Measurements from ENCODE around the gene METTL25B.
A peak's percentile ranks its signal among the peaks of the same experiment; 100 is the strongest.

Gene METTL25B

DNA sequence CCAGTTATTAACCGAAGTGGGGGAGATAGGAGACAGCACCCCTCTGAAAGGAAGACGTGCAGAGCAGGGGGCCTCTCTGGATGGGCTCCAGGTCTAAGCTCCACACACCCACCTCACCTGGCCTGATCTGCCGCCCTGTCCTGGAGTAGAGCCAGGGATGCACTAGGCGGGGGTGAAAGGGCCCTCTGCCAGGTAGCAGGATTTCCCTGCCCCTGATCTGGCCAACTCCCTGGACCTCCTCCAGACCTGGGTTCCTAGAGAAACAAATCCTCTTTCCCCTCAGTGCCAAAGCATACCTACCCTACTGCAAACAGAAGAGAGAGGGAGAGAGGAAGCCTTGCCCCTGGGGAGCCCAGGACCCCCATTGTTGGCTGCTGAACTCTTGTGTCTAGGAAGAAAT is 24.9 kb upstream of the METTL25B start:
- DNase-seq = no peak

- DNase-seq = no peak
These were observed 24.5 kb upstream of the METTL25B start for GRCh38 chr1:156703741-156704140.

DNA sequence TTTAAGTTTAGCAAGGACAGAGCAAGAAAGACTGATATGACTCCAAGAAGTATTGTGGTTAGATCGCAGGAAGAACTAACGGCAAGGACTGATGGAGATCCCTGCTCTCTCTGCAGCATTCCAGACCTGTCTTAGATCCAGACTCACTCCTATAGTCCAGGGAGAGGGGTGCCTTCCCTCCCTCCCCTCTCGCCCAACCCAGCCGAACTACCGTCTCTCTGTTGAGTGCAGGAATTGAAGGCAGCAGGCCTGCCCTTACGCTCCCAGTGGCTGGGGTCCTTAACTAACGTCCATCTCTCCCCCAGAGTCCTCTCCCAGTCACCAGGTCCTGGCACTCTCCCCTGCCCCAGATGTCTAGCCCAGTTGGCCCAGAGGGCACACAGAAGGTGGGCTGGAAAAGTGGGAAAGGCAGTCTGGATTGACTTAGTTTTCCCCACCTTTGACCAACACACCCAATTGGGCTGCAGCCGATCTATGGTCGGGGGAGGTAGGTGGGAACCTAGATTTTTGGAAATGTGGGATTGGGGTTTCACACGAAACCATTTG is 24.0 kb upstream of the METTL25B start:
- DNase-seq = no peak

DNA sequence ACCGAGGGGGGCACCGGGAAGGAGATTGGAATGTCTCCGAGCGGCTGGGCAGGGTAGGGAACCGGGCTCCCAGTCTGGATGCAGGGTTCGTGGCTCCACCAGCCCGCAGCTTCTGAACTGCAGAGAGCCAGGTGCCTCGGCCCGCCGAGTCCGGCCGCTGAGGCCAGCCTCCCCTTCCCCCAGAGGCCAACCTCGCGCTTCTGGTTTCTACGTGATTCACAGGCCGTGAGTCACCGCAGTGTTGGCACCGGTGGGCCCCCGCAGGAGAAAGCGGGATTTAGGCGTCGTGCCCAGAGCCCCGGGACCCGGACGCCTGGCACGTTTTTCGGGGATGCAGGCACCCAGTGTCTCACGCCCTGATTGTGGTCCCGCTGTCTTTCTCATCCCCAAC is 23.3 kb upstream of the METTL25B start:
- DNase-seq = no peak

DNA sequence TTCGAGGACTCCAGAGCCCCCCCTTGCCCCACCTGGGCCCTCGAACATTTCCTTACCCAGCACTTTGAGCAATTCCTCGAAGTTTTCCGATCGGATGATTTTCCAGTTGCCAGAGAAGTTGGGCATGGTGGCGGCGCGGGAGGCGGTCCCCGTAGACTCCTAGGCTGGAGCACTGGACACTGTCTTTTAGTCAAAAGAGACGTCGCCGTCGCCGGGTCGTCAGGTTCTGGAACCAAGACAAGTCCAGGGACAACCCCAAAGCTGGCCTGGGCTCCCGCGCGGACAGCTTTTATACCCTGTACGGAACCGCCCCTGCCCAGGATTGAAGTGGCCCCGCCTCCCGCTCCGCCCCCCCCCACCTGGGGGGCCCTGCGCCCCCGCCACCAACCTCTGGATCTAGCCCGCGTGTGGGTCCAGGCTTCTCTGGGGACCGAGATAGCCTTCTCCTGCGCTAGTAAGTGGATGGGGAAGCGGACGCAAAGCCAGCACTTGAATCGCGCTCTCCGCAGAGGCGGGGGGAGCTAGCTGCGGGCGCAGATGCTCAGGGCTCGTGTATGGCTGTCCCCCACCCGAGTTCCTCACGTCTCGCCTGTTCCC is 22.9 kb upstream of the METTL25B start, which contains the start of gene CRABP2:
TSS of gene CRABP2 (minus strand) at position 263 of the 597 bp plus-strand sequence. CDS start at position 126, 137 bp downstream.
- DNase-seq = no peak

- DNase-seq = no peak
These were observed 22.2 kb upstream of the METTL25B start for GRCh38 chr1:156705918-156706656.

GRCh38 chr1:156706657-156707416 is 21.4 kb upstream of the METTL25B start:
- no peak for DNase-seq

GRCh38 chr1:156707417-156708217 is 20.7 kb upstream of the METTL25B start:
- DNase-seq = no peak

GRCh38 chr1:156708218-156708661 is 20.0 kb upstream of the METTL25B start:
- DNase-seq = no peak

DNA sequence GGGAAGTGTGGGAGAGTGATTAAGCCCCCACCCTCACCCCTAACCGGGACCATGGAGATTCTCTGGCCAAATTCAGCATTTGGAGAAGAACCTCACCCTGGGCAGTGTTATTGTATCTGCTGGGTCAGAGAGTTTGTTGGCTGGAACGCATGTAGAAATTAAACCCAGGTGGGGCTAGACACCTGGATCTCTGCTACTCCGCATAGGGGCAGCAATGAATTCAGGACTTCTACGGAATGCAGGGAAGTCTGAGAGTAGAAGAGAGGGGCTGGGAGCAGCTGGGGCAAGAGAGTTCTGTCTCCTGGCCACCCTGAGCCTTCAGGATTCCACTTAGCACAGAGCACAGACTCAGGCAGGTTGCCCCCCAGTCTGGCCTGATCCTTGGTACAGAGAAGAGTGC is 19.2 kb upstream of the METTL25B start:
- no peak for DNase-seq

- DNase-seq = peak; percentile 26
These were observed 18.3 kb upstream of the METTL25B start for GRCh38 chr1:156709757-156710489.

- no peak for DNase-seq
These were observed 17.1 kb upstream of the METTL25B start for GRCh38 chr1:156711011-156711817.

DNA sequence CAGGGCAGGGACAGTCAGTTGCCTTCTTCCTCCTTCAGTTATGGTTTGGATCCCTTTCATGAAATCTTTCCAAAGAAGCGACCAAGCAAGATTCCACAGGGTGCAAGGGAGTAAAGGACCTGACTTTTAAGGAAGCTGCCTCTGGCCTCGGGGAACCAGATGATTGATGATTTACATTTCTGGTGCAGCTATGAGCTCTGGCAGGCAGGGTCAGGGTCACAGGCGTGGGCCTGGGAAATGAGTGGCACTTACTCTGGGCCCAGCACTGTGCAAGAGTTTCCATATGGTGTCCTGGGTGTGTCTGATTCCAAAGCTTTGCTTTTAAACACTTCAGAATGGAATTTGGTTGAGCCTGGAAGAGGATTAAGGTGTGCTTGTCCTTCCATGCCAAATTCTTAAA is 15.6 kb upstream of the METTL25B start:
- no peak for DNase-seq

DNA sequence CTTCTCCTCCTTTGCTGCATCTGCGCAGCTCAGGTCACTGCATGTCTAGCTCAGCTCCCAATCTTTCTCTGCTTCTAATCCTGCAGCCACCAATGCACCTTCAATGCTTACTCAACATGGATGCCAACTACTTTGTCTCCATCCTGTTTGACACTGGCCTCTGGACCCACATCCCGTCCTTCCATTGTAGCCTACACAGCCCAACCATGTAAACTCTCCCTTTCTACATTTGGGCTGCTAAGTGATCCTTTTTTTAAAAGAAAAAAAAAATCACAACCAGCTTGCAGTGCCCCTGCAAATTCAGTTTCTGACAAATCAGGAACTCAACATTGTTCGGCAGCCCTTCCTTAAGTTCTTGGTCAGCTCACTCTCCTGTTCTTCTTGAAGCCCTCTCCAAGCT is 13.4 kb upstream of the METTL25B start:
- no peak for DNase-seq

DNA sequence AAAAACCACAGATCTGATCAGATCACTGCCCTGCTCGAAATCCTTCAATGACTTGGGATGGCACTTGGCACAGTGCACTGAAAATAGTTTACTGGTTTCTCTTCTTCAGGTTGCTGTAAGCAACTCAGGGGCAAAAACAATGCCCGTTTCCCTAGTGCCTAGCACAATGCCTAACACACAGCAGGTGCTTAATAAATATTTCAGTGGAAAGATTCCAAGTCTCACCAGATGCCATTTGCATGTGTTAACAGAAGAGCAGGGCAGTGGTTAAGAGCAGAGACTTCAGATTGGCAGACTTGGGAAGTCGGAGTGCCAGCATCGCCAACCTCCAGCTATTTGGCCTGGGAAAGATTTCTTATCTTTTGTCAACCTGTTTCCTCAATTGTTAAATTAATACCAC is 10.9 kb upstream of the METTL25B start:
- no peak for DNase-seq

GRCh38 chr1:156721131-156721530 is 7.1 kb upstream of the METTL25B start:
- DNase-seq = no peak

DNA sequence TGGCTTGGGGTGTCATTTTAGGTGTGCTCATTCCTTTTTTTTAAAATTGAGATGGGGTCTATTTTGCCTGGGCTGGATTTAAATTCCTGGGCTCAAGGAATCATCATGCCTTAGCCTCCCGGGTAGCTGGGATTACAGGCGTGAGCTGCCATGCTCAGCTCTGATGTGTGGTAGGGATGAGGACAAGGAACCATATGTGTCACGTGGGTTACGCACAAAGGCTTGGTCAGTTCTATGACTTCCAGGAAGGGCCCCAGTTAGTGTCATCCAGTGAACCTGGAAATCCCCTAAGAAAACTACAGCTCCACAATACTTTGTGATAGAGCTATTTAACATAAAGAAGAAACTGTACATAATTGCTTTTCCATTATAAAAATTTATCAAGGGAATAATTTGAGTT is 6.7 kb upstream of the METTL25B start:
- DNase-seq = no peak

DNA sequence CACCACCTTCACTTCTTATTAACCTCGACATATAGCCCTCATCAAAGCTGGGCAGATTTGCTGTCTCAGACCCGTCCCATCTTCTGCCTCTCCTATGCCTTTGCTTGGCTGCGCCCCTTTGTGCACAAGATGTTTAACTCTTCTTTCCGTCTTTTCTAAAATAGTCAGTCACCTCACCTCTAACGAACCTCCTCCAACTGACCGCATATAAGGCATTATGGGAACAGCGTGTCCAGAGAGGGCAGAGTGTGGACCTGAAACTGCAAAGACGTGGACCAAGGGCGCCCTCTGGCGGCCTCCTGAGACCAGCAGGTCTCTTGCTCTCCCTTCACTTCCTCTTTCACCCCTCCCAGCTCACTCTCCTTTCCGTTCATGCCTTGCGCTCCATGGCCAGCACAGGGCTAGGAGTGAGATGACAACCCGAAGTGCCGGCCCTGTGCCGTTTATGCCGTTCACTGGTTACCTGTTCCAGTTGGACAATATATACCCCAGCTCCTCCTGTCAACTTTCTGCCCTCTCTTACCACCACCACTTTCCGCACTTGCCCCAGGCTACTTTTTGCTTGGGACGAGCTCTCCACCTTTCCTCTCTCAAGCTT is 2.5 kb upstream of the METTL25B start:
- DNase-seq = peak; percentile 30

DNA sequence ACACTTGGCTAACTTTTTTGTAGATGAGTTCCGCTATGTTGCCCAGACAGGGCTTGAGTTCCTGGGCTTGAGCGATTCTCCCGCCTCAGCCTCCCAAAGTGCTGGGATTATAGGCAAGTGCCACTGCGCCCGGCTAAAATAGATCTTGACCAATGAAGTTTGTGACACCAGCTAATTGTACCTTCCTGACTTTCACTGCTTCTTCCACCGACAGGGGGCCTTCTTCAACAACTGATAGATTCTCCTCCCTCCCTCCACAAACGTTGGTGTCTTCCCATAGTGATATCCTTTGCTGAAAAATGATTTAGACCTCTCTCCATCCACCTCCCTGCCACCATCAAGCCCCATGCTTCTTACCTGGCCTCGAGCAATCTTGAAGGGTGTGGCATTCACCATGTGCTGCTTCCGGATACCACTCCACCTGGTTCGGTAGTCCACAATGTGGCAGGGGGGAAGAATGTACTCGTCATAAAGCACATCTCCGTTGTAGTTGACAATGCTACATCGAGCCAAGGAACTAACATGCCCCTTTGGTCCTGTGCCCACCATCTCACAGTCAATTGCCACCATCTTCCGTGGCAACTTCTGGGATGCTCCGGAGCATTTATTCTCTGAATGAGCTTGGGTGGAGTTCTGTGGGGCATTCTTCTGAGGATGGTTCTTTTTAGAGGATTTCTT is 1.6 kb upstream of the METTL25B start:
- DNase-seq = no peak

GRCh38 chr1:156727492-156727891 is 777 bp upstream of the METTL25B start:
- DNase-seq = no peak
